ENCODE measurements around the gene RNGTT. TPM values are rescaled to one million over a fixed set of nuclear protein-coding genes. Genes with fewer than 3 reads are reported as not detected.
"Not testable (repeated sequence)": the region's sequence is repeated elsewhere in the genome, so short reads cannot be mapped to it uniquely, and the experiment has no call there.

Gene RNGTT
- total RNA-seq, 1 donor from 2014 or later = 13.1 TPM

DNA sequence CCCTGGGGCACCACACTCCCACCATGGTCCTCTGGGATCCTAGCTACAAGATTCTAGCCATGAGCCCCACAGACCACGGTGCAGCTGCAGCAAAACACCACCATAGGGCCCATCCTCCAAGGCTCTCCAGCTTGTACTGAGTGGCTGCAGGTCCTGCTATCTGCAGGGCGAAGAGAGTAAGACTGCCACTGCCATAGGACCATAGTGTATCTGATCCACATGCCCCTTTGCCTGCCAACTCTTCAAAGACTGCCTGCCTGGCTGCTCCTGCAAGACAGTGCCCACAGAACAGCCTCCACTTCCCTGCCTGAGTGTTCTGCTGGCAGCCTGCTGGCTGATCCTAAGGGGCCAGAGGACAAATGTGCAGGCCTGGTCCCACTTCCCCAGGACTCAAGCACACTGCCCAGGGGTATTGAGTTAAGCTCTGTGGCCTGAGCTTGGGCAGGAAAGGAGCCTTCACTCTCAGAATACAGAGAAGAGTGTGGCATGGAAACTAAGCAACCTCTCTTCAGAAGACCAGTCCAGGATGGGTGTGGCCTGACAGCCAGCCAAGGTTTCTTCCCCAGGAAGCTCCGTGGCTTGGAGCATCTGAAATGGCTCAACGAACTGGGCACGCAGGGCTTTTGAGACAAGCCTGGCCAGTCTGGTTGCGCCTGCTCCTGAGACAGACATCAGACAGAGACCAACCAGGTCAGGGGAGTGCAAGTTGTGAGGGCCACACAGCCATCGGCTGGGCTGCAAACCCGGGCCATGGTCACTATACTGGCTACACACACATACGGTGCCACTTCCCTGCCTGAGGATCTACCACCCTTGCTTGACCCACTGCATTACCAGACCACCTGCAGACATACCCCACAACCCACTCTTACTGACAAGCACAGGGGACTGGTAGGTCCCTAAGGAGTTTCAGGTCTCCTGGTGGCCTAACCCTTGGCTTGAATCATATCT lies 54.5 kb downstream of the RNGTT start:
- TF ChIP-seq, protein P1, sequence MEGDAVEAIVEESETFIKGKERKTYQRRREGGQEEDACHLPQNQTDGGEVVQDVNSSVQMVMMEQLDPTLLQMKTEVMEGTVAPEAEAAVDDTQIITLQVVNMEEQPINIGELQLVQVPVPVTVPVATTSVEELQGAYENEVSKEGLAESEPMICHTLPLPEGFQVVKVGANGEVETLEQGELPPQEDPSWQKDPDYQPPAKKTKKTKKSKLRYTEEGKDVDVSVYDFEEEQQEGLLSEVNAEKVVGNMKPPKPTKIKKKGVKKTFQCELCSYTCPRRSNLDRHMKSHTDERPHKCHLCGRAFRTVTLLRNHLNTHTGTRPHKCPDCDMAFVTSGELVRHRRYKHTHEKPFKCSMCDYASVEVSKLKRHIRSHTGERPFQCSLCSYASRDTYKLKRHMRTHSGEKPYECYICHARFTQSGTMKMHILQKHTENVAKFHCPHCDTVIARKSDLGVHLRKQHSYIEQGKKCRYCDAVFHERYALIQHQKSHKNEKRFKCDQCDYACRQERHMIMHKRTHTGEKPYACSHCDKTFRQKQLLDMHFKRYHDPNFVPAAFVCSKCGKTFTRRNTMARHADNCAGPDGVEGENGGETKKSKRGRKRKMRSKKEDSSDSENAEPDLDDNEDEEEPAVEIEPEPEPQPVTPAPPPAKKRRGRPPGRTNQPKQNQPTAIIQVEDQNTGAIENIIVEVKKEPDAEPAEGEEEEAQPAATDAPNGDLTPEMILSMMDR (IDR thresholded peaks at IDR 0.05) = no peak
- peaks cover 25% of the 10 kb centered on the region for H3K4me1 Mint-ChIP-seq (ENCODE audit: low read depth)
- peaks cover 5% of the 10 kb centered on the region for H3K36me3 Mint-ChIP-seq (ENCODE audit: low read depth)
- H3K4me3 Mint-ChIP-seq (ENCODE audit: unreplicated experiment) = no peak overlapping the region
- H3K27ac Mint-ChIP-seq (ENCODE audit: unreplicated experiment) = no peak overlapping the region
- no peaks in the 10 kb centered on the region for H3K9me3 Mint-ChIP-seq (ENCODE audit: low read depth)
- DNase-seq (ENCODE audit: low spot score) = no peak
- H3K27me3 Mint-ChIP-seq (ENCODE audit: low read depth) = no peaks in the 10 kb centered on the region

DNA sequence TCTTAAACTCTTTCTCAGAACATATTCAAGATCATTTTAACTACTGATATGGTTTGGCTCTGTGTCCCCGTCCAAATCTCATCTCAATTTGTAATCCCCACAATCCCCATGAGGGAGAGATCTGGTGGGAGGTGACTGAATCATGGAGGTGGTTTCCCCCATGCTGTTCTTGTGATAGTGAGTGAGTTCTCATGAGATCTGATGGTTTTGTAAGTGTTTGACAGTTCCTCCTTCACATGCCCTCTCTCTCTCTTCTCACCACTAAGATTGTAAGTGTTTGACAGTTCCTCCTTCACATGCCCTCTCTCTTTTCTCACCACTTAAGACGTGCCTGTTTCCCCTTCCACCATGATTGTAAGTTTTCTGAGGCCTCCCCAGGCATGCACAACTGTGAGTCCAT lies 56.3 kb downstream of the RNGTT start:
- H3K36me3 Mint-ChIP-seq (ENCODE audit: low read depth); H3K9me3 Mint-ChIP-seq (ENCODE audit: low read depth); H3K4me3 Mint-ChIP-seq (ENCODE audit: unreplicated experiment); H3K27ac Mint-ChIP-seq (ENCODE audit: unreplicated experiment); DNase-seq (ENCODE audit: low spot score); H3K27me3 Mint-ChIP-seq (ENCODE audit: low read depth): not testable (repeated sequence)
- peaks cover 21% of the 10 kb centered on the region for H3K4me1 Mint-ChIP-seq (ENCODE audit: low read depth)

GRCh38 chr6:88899569-88900316 lies 63.7 kb downstream of the RNGTT start:
- Mint-ChIP-seq H3K9me3 (ENCODE audit: low read depth) (no peaks in the 10 kb centered on the region), H3K36me3 (ENCODE audit: low read depth) (peaks cover 6% of the 10 kb centered on the region), H3K27me3 (ENCODE audit: low read depth) (no peaks in the 10 kb centered on the region), H3K27ac (ENCODE audit: unreplicated experiment) (no peak overlapping the region), H3K4me3 (ENCODE audit: unreplicated experiment) (no peak overlapping the region), H3K4me1 (ENCODE audit: low read depth) (no peaks in the 10 kb centered on the region)
- TF ChIP-seq, protein P1 (IDR thresholded peaks at IDR 0.05) = peak; percentile 49
- DNase-seq (ENCODE audit: low spot score) = no peak

DNA sequence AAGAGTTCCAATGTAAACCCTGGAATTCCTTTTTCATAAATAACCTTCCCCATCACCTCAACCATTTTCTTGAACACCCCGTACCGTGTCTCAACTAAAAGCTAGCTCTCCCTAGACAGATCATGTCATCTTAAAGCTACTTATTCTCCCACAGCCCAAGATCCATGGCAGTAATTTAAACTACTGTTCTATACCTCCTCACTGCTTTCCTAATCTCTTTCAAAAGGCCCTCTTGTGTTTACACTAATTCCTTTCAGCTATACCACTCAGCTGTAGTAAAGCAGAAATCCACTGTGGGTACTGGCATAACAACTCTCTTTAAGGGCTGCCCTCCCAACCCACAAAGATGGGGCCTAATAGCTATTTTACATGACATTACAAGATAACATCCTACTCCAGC lies 67.5 kb downstream of the RNGTT start:
- Mint-ChIP-seq H3K36me3 (ENCODE audit: low read depth) (peaks cover 2% of the 10 kb centered on the region), H3K4me3 (ENCODE audit: unreplicated experiment) (no peak overlapping the region), H3K27ac (ENCODE audit: unreplicated experiment) (no peak overlapping the region), H3K4me1 (ENCODE audit: low read depth) (peaks cover 13% of the 10 kb centered on the region), H3K27me3 (ENCODE audit: low read depth) (no peaks in the 10 kb centered on the region), H3K9me3 (ENCODE audit: low read depth) (no peaks in the 10 kb centered on the region)
- TF ChIP-seq, protein P1 (IDR thresholded peaks at IDR 0.05) = no peak
- DNase-seq (ENCODE audit: low spot score) = no peak

DNA sequence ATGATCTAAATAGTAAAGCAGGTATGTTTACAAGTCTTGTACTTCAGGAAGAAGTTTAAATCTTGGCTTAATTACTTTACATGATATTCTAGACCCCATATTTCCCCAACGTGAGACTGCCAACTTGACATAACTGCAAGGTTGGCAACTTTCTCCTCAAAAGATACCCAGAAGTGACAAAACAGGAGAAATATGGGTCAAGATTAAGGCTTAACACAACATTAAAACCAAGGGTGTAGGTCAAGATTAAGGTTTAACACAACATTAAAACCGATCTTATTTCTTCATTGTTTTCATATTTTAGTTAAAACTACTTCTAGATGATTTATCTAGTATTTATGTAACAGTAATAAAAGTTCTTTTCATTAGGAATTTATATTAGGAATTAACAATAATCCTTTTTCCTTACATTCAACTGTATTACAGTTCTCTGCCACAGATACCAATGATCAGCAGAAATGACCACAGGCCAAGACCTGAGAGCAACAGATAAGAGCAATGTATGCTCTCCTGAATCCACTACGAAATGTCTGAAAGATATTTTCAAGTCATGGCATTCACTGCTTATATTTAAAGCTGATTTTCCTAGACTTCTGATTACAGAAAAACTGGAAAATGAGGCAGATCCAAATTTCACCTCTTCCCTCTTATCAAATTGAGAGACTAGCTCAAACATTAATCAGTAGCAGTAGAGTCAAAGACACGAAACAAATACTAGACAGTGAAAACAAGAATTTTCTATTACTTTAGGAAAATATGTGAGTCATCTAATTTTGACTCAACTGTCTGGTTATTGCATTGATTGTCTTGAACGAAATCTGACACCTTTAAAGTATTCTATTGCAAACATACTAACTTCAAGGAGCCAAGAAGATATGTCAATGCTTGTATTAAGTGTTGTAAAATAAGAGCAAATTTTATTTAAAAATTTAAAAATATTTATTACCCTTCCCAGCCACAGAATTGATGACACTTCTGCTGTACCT lies 72.3 kb downstream of the RNGTT start:
- H3K27ac Mint-ChIP-seq (ENCODE audit: unreplicated experiment) = no peak overlapping the region
- no peaks in the 10 kb centered on the region for H3K9me3 Mint-ChIP-seq (ENCODE audit: low read depth)
- peaks cover 5% of the 10 kb centered on the region for H3K36me3 Mint-ChIP-seq (ENCODE audit: low read depth)
- no peaks in the 10 kb centered on the region for H3K27me3 Mint-ChIP-seq (ENCODE audit: low read depth)
- peaks cover 16% of the 10 kb centered on the region for H3K4me1 Mint-ChIP-seq (ENCODE audit: low read depth)
- TF ChIP-seq, protein P1 (IDR thresholded peaks at IDR 0.05) = no peak
- DNase-seq (ENCODE audit: low spot score) = no peak
- H3K4me3 Mint-ChIP-seq (ENCODE audit: unreplicated experiment) = no peak overlapping the region
